WI38 (cell line): ENCODE results near the gene KLHL3.

Experiments
- H3K4me3 ChIP-seq: 2 replicates; pipeline ENCODE4 v1.5.1; 2011; ENCODE audit warnings: low read depth, mild to moderate bottlenecking, control low read depth, low read length
- CTCF ChIP-seq: IDR thresholded peaks from 2 replicates; pipeline ENCODE4 v1.5.1; 2012; ENCODE audit warnings: low read depth, mild to moderate bottlenecking, control low read depth, low read length

Gene KLHL3

GRCh38 chr5:137589185-137589584, 146.7 kb downstream of the KLHL3 start:
- no peak for TF ChIP-seq CTCF
- no peak overlapping the region for H3K4me3 ChIP-seq

- no peak for TF ChIP-seq CTCF
- H3K4me3 ChIP-seq, result no peak overlapping the region
Observed at GRCh38 chr5:137587919-137588318, 148.0 kb downstream of the KLHL3 start.

- no peak overlapping the region for H3K4me3 ChIP-seq
- no peak for TF ChIP-seq CTCF
Observed at GRCh38 chr5:137584262-137584661, 151.6 kb downstream of the KLHL3 start.

GRCh38 chr5:137583129-137583528, 152.8 kb downstream of the KLHL3 start:
- H3K4me3 ChIP-seq, result no peak overlapping the region

GRCh38 chr5:137582218-137582617, 153.7 kb downstream of the KLHL3 start:
- H3K4me3 ChIP-seq, result no peak overlapping the region

More at GRCh38 chr5:137583129-137583528, 152.8 kb downstream of the KLHL3 start:
- no peak for TF ChIP-seq CTCF

GRCh38 chr5:137581776-137582175, 154.1 kb downstream of the KLHL3 start:
- no peak overlapping the region for H3K4me3 ChIP-seq
- TF ChIP-seq CTCF, result no peak

More at GRCh38 chr5:137582218-137582617, 153.7 kb downstream of the KLHL3 start:
- no peak for TF ChIP-seq CTCF

GRCh38 chr5:137580030-137580429, 155.9 kb downstream of the KLHL3 start:
- H3K4me3 ChIP-seq, result no peak overlapping the region
- no peak for TF ChIP-seq CTCF
